Sigmoid colon (tissue), 4 donors: ENCODE results near the gene NENF.

Source experiments
- CTCF ChIP-seq, 4 experiments: fragments of 450-650 bp in 3 of 4; fragments of 200-600 bp in 1 of 4; IDR thresholded peaks; one replicate each; pipeline ENCODE4 v1.5.1; 2016 to 2019; ENCODE audit warnings: antibody characterized with exemption in 4 of 4, mild to moderate bottlenecking in 3 of 4, moderate library complexity in 2 of 4
- POLR2AphosphoS5 ChIP-seq, 4 donors: sonication (generic); formaldehyde crosslinking; IDR thresholded peaks; one replicate each; pipeline ENCODE4 v1.6.1; 2017; ENCODE audit warnings: antibody characterized with exemption in 4 of 4

GRCh38 chr1:212423879-212424278 is 8.8 kb upstream of the NENF start:
- TF ChIP-seq CTCF (IDR thresholded peaks at IDR 0.05) (no peak), POLR2AphosphoS5 (IDR thresholded peaks at IDR 0.05) (no peak)
